ENCODE results near the gene AADAT.
"Not testable (repeated sequence)": the region's sequence is repeated elsewhere in the genome, so short reads cannot be mapped to it uniquely, and the experiment has no call there.

Gene AADAT

DNA sequence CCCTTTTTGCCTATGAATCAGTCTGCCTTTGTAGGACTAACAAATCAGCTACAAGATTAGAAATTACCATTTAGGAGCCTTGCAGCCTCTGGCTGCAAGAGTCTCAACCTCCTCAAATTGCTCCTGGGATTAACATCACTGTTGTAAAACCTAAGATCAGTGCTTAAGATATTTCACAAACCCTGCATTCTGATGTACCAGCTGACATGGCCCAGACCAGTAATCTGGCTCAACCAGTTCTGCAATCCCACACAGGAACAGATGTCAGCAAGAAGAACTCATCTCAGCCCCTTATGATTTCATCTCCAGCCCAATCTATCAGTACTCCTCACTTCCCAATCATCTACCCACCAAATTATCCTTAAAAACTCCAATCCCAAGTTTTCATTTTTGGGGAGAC lies 32.5 kb upstream of the AADAT start:
- Histone ChIP-seq H3K4me3 (IDR thresholded peaks at IDR 0.05; ENCODE audit: insufficient read depth, low read depth, low read length) (no peak overlapping the region), H3K27me3 (ENCODE audit: insufficient read depth, low read depth) (no peaks in the 10 kb centered on the region), H4K20me1 (ENCODE audit: insufficient read depth) (no peaks in the 10 kb centered on the region), H3K4me1 (ENCODE audit: low read depth, poor library complexity, severe bottlenecking) (no peaks in the 10 kb centered on the region), H3K36me3 (ENCODE audit: insufficient read depth) (no peaks in the 10 kb centered on the region), H2AFZ (ENCODE audit: low read depth) (no peak overlapping the region), H3K79me2 (ENCODE audit: insufficient read depth, low read depth) (no peaks in the 10 kb centered on the region), H3K27ac (no peak overlapping the region), H3K4me2 (no peak overlapping the region), H3K9ac (no peak overlapping the region)
- TF ChIP-seq, protein P1, sequence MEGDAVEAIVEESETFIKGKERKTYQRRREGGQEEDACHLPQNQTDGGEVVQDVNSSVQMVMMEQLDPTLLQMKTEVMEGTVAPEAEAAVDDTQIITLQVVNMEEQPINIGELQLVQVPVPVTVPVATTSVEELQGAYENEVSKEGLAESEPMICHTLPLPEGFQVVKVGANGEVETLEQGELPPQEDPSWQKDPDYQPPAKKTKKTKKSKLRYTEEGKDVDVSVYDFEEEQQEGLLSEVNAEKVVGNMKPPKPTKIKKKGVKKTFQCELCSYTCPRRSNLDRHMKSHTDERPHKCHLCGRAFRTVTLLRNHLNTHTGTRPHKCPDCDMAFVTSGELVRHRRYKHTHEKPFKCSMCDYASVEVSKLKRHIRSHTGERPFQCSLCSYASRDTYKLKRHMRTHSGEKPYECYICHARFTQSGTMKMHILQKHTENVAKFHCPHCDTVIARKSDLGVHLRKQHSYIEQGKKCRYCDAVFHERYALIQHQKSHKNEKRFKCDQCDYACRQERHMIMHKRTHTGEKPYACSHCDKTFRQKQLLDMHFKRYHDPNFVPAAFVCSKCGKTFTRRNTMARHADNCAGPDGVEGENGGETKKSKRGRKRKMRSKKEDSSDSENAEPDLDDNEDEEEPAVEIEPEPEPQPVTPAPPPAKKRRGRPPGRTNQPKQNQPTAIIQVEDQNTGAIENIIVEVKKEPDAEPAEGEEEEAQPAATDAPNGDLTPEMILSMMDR (conservative IDR thresholded peaks at IDR 0.05; ENCODE audit: low read depth, low read length) = no peak

DNA sequence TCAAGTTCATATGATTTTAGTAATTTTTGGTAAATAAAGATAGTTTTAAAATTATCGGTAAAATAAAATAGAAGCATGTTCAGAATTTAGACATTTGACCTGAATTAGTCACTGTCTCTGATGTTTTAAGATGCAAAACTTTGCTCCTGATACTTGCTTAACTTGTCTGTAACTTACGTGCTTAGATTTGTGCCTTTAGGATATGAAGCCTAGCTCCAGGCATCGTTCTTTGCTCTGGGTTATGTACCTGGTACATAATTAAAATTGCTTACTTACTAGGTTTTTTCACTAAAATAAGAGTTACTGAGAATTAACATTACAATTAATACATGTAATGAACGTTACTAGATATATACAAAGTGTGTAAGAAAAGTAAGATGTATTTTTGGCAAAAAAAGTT lies 24.9 kb upstream of the AADAT start:
- no peaks in the 10 kb centered on the region for H3K36me3 ChIP-seq (ENCODE audit: insufficient read depth)
- no peak overlapping the region for H3K9ac ChIP-seq
- no peaks in the 10 kb centered on the region for H4K20me1 ChIP-seq (ENCODE audit: insufficient read depth)
- no peak overlapping the region for H3K4me3 ChIP-seq (IDR thresholded peaks at IDR 0.05; ENCODE audit: insufficient read depth, low read depth, low read length)
- TF ChIP-seq, protein P1 (conservative IDR thresholded peaks at IDR 0.05; ENCODE audit: low read depth, low read length) = no peak
- no peak overlapping the region for H3K4me2 ChIP-seq
- no peaks in the 10 kb centered on the region for H3K4me1 ChIP-seq (ENCODE audit: low read depth, poor library complexity, severe bottlenecking)
- H3K27me3 ChIP-seq (ENCODE audit: insufficient read depth, low read depth) = no peaks in the 10 kb centered on the region
- no peak overlapping the region for H3K27ac ChIP-seq
- H2AFZ ChIP-seq (ENCODE audit: low read depth) = no peak overlapping the region
- H3K79me2 ChIP-seq (ENCODE audit: insufficient read depth, low read depth) = no peaks in the 10 kb centered on the region

DNA sequence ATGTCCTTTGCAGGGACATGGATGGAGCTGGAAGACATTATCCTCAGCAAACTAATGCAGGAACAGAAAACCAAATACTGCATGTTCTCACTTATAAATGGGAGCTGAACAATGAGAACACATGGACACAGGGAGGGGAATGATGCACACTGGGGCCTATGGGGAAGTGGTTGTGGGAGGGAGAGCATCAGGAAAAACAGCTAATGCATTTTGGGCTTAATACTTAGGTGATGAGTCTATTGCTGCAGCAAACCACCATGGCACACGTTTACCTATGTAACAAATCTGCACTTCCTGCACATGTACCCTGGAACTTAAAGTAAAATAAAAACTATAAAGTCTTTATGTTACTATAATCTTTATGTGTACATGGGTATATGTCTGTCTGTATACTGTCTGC lies 24.4 kb upstream of the AADAT start:
- H4K20me1 ChIP-seq (ENCODE audit: insufficient read depth); H3K4me1 ChIP-seq (ENCODE audit: low read depth, poor library complexity, severe bottlenecking); H3K27me3 ChIP-seq (ENCODE audit: insufficient read depth, low read depth); H3K4me3 ChIP-seq (IDR thresholded peaks at IDR 0.05; ENCODE audit: insufficient read depth, low read depth, low read length); H3K4me2 ChIP-seq; H3K9ac ChIP-seq; H3K79me2 ChIP-seq (ENCODE audit: insufficient read depth, low read depth); H2AFZ ChIP-seq (ENCODE audit: low read depth); H3K27ac ChIP-seq; H3K36me3 ChIP-seq (ENCODE audit: insufficient read depth): not testable (repeated sequence)

DNA sequence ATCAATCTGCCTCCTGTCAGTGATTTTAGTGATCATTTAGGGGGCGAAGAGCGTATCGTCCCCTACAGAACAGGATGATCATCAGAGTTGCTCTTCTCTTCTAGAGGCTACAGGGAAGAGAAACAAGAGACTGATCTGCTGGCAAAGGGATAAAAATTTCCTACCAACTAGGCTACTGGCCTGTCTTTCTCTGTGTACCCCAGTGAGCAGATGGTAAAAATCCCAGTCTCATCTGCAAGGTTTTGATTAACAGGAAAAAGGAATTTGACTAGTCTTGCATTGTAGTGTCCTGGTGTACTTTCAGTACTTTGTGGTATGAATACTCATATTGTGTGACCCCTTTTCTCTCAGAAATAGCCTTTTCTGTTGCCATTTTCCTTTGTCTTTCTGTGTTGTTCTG lies 21.8 kb upstream of the AADAT start:
- H3K4me2 ChIP-seq = no peak overlapping the region
- H3K79me2 ChIP-seq (ENCODE audit: insufficient read depth, low read depth) = no peaks in the 10 kb centered on the region
- TF ChIP-seq, protein P1 (conservative IDR thresholded peaks at IDR 0.05; ENCODE audit: low read depth, low read length) = no peak
- H3K27me3 ChIP-seq (ENCODE audit: insufficient read depth, low read depth) = no peaks in the 10 kb centered on the region
- H3K36me3 ChIP-seq (ENCODE audit: insufficient read depth) = no peaks in the 10 kb centered on the region
- no peak overlapping the region for H3K27ac ChIP-seq
- H3K9ac ChIP-seq = no peak overlapping the region
- no peaks in the 10 kb centered on the region for H3K4me1 ChIP-seq (ENCODE audit: low read depth, poor library complexity, severe bottlenecking)
- H2AFZ ChIP-seq (ENCODE audit: low read depth) = no peak overlapping the region
- H3K4me3 ChIP-seq (IDR thresholded peaks at IDR 0.05; ENCODE audit: insufficient read depth, low read depth, low read length) = no peak overlapping the region
- no peaks in the 10 kb centered on the region for H4K20me1 ChIP-seq (ENCODE audit: insufficient read depth)

DNA sequence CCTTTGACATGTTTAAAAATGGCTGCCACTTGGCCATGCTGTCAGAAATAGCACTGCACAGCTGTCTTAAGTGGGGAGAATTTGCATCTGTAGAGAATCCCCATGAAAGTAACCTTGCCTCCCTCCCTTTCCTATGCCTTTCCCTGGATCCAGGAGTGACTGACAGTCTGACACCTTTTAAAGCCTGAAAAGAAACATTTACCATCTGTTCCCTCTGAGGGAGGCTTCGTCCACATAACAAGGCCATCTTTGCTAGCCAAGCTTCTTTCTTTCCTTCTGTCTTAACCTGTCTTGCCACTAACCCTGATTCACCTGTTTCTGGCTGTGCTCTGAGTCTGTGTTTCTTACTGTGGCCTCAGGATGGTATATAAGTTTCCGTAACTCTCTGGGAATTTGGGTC lies 21.3 kb upstream of the AADAT start:
- H3K4me2 ChIP-seq = no peak overlapping the region
- H3K9ac ChIP-seq = no peak overlapping the region
- H2AFZ ChIP-seq (ENCODE audit: low read depth) = no peak overlapping the region

More for the DNA sequence above, 21.3 kb upstream of the AADAT start:
- Histone ChIP-seq H3K79me2 (ENCODE audit: insufficient read depth, low read depth) (no peaks in the 10 kb centered on the region), H4K20me1 (ENCODE audit: insufficient read depth) (no peaks in the 10 kb centered on the region), H3K27ac (no peak overlapping the region), H3K27me3 (ENCODE audit: insufficient read depth, low read depth) (no peaks in the 10 kb centered on the region), H3K36me3 (ENCODE audit: insufficient read depth) (no peaks in the 10 kb centered on the region), H3K4me3 (IDR thresholded peaks at IDR 0.05; ENCODE audit: insufficient read depth, low read depth, low read length) (no peak overlapping the region), H3K4me1 (ENCODE audit: low read depth, poor library complexity, severe bottlenecking) (no peaks in the 10 kb centered on the region)
- TF ChIP-seq, protein P1 (conservative IDR thresholded peaks at IDR 0.05; ENCODE audit: low read depth, low read length) = no peak

All from KMS-11 (cell line).